Prostate gland (tissue), 2 donors: ENCODE measurements around the gene MAP10. TPM values are rescaled to one million over a fixed set of nuclear protein-coding genes. Genes with fewer than 3 reads are reported as not detected.
A peak's percentile ranks its signal among the peaks of the same experiment; 100 is the strongest.

Experiments used
- DNase-seq: peaks from one replicate; pipeline ENCODE4 v3.0.0-alpha.2; 2019; ENCODE audit warnings: low spot score
- H3K27ac ChIP-seq, 2 donors: fragments of 200-600 bp; sonication (generic); 2 replicates each; pipeline ENCODE4 v1.5.1; 2017 to 2019
- H3K27me3 ChIP-seq: fragments of 200-600 bp; sonication (generic); replicated peaks from 2 replicates; pipeline ENCODE4 v1.5.1; 2019; ENCODE audit not compliant: insufficient read depth
- H3K36me3 ChIP-seq, 2 donors: fragments of 200-600 bp; sonication (generic); 1 replicate in 1 of 2; 2 replicates in 1 of 2; pipeline versions ENCODE4 v1.5.1 to v1.8.1; 2017 to 2019
- H3K4me1 ChIP-seq: fragments of 200-600 bp; sonication (generic); replicated peaks from 2 replicates; pipeline ENCODE4 v1.5.1; 2019
- H3K4me3 ChIP-seq, 2 donors: fragments of 200-600 bp; sonication (generic); 2 replicates each; pipeline ENCODE4 v1.5.1; 2017 to 2019
- H3K9me3 ChIP-seq: fragments of 200-600 bp; sonication (generic); 2 replicates; pipeline ENCODE4 v1.5.1; 2017
- POLR2A ChIP-seq: fragments of 450-650 bp; IDR thresholded peaks from one replicate; pipeline ENCODE4 v1.6.1; 2016; ENCODE audit warnings: antibody characterized with exemption, mild to moderate bottlenecking
- POLR2AphosphoS5 ChIP-seq: sonication (generic); formaldehyde crosslinking; IDR thresholded peaks from one replicate; pipeline ENCODE4 v1.6.1; 2017; ENCODE audit warnings: antibody characterized with exemption
- WGBS: methylation state at CpG from one replicate; pipeline ENCODE4 v1.1.5; 2018; 5-methylcytosine and 5-hydroxymethylcytosine counted together
- intact Hi-C: fragments of 100-400 bp; cut with DNase I; formaldehyde crosslinking; loops from one replicate; pipeline ENCODE4 v1.14.2; 2022
- total RNA-seq, 2 donors: library from RNA; depleted of rRNA; stranded (reverse); fragments of >200 nt; gene quantifications; one replicate each; pipeline ENCODE4 v1.1.0, GENCODE V29; 2016
- TF ChIP-seq, protein P1 (sequence below), 4 experiments: fragments of 200-600 bp in 2 of 4; fragments of 450-650 bp in 2 of 4; sonication (generic) in 2 of 4; IDR thresholded peaks; 1 replicate in 3 of 4; 2 replicates in 1 of 4; pipeline ENCODE4 v1.5.1; 2016 to 2019; ENCODE audit warnings: antibody characterized with exemption in 4 of 4, mild to moderate bottlenecking in 2 of 4, moderate library complexity in 2 of 4

Gene MAP10
- total RNA-seq, 2 donors from 2014 or later, result 0.82 to 6.2 TPM

DNA sequence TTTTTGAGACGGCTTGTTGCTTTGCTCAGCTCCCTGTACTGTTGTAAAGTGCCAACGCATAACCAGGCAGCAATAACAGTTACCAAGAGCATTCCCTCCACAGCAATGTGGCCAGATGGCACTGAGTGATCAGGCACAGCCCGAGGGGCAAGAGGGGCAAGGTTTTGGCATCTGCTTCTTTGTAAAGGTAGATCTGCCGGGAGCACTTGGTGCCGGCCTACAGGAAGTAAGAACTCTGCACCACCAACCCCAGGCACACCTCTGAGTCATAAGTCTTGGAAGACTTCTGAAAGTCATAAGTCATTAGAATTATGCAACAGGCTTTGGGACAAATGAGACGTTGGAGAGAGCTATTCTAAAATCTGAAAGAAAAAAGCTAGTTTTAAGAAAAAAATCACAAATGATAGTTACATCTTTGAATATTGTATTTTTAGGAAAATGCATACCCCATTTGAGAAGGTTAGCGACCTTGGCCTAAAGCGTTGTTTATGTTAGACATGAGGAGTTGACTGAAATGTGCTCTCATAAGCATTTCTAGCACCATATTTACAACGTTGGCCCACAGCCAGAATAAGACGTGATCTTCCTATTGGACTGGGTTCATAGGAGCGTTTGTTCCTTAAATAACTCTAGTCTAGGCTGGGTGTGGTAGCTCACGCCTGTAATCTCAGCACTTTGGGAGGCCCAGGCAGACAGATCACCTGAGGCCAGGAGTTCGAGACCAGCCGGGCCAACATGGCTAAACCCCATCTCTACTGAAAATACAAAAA is 37.7 kb upstream of the MAP10 start:
- Histone ChIP-seq H3K9me3 (no peaks in the 10 kb centered on the region), H3K27ac (peak overlapping the region; percentile 59 to 77), H3K4me3 (no peak overlapping the region), H3K4me1 (no peaks in the 10 kb centered on the region), H3K27me3 (no peaks in the 10 kb centered on the region), H3K36me3 (no peaks in the 10 kb centered on the region)
- intact Hi-C loops, result loop anchor here (2.0 kb wide), 1 partner anchor 63 kb away; no protein-coding TSS in a partner anchor
- 40% methylated on average over 14 of the region's 14 CpGs for WGBS
- DNase-seq, result peak; percentile 74
- TF ChIP-seq, protein P1, sequence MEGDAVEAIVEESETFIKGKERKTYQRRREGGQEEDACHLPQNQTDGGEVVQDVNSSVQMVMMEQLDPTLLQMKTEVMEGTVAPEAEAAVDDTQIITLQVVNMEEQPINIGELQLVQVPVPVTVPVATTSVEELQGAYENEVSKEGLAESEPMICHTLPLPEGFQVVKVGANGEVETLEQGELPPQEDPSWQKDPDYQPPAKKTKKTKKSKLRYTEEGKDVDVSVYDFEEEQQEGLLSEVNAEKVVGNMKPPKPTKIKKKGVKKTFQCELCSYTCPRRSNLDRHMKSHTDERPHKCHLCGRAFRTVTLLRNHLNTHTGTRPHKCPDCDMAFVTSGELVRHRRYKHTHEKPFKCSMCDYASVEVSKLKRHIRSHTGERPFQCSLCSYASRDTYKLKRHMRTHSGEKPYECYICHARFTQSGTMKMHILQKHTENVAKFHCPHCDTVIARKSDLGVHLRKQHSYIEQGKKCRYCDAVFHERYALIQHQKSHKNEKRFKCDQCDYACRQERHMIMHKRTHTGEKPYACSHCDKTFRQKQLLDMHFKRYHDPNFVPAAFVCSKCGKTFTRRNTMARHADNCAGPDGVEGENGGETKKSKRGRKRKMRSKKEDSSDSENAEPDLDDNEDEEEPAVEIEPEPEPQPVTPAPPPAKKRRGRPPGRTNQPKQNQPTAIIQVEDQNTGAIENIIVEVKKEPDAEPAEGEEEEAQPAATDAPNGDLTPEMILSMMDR (IDR thresholded peaks at IDR 0.05), result no peak
- TF ChIP-seq POLR2A (no peak), POLR2AphosphoS5 (peak; percentile 74)

DNA sequence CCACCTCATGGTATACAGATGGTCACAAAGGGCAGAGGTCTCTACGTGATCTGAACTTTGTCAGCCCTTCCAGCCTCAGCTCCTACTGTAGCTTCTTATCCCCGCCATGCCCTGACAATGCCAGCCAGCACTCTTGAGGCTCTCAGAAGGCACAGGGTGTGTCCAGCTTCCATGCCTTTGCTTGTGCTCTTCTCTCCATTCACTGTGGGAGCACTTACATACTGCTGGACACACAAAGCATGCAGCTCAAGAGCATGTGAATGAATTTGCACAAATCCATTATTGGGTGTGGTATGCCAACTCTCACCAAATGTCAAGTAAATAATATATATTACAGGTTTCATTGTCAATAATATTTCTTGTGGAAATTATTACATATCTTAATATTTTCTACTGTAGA is 36.4 kb upstream of the MAP10 start:
- no peak overlapping the region for H3K27ac ChIP-seq
- H3K9me3 ChIP-seq, result no peaks in the 10 kb centered on the region
- no peaks in the 10 kb centered on the region for H3K36me3 ChIP-seq
- DNase-seq, result no peak
- no peak overlapping the region for H3K4me3 ChIP-seq
- WGBS, result 100% methylated on average over 2 of the region's 2 CpGs
- H3K4me1 ChIP-seq, result no peaks in the 10 kb centered on the region
- no peak for TF ChIP-seq POLR2A
- TF ChIP-seq, protein P1 (IDR thresholded peaks at IDR 0.05), result no peak
- TF ChIP-seq POLR2AphosphoS5, result no peak
- H3K27me3 ChIP-seq, result no peaks in the 10 kb centered on the region
- intact Hi-C loops, result no loop called here

DNA sequence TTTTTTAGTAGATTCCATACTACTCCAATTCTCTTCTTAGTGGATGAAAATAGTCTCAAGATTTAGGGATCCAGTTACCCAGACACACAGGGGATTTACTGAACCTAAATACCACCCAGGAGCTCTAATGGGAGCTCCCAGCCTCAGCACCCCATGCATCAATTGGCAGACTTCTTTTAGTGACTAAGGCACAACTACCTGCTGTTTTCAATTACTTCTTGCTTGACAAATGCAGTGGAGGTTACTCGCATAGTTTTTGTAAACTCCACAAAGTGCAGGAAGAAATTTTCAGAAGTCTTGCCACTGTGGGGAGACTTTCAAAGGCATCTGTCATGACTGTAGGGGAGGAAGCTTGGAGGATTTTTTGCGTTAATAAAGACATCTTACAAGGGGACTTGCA is 35.5 kb upstream of the MAP10 start:
- Histone ChIP-seq H3K36me3 (no peaks in the 10 kb centered on the region), H3K4me1 (no peaks in the 10 kb centered on the region), H3K27me3 (no peaks in the 10 kb centered on the region), H3K9me3 (no peaks in the 10 kb centered on the region), H3K4me3 (no peak overlapping the region), H3K27ac (no peak overlapping the region)
- 82% methylated on average over 2 of the region's 2 CpGs for WGBS
- intact Hi-C loops, result no loop called here
- DNase-seq, result no peak
- TF ChIP-seq POLR2A, result no peak
- TF ChIP-seq, protein P1 (IDR thresholded peaks at IDR 0.05), result no peak
- no peak for TF ChIP-seq POLR2AphosphoS5

DNA sequence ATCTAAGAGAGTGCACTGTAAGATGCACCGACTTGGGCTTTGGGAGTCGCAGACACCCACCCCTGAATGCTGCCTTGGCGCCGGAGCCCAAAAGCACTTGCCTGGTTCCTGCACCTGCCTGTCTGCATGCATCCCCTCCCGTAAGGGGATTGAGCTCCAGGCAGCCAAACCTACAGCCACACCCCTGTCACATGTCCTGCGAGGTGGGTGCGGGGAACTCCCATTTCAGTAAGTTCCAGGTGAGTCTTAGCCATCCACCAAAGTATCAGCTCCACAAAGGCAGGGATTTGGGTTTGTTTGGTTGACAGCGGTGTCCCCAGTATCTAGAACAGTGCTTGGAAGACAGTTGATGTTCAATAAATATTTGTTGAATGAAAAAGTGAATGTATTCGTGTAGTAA is 31.5 kb upstream of the MAP10 start:
- DNase-seq, result no peak
- H3K27me3 ChIP-seq, result no peaks in the 10 kb centered on the region
- WGBS, result 94% methylated on average over 9 of the region's 9 CpGs
- intact Hi-C loops, result no loop called here
- H3K4me3 ChIP-seq, result no peak overlapping the region
- no peak overlapping the region for H3K27ac ChIP-seq
- no peaks in the 10 kb centered on the region for H3K36me3 ChIP-seq
- TF ChIP-seq POLR2AphosphoS5 (no peak), POLR2A (no peak)
- TF ChIP-seq, protein P1 (IDR thresholded peaks at IDR 0.05), result no peak
- H3K9me3 ChIP-seq, result no peaks in the 10 kb centered on the region
- no peaks in the 10 kb centered on the region for H3K4me1 ChIP-seq

DNA sequence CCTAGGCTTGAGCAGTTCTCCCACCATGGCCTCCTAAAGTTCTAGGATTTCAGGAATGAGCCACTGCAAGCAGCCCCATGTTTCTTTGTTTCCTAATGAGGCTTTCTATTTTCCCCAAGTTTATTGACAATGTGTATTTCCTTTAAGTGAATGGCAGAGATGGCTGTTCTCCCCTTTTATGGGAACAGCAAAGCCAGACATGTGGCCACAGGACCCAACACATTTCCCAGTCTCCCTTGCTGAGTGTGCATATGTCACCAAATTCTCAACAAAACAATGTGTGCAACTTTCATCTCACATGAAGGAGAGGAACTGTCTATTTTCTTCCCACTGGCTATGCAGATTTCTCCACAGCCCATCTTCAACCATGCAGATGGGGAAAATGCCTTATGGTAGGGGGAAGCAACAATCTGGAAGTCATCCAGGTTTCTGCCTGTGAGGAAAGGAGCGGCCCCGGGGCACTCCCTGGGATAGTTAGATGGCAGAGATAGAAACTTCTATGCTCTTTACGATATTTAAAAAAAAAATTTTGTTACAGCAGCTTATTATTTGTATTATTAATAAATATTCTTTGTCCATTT is 28.6 kb upstream of the MAP10 start:
- WGBS, result 31% methylated on average over 3 of the region's 3 CpGs
- H3K4me1 ChIP-seq, result no peaks in the 10 kb centered on the region
- H3K4me3 ChIP-seq, result no peak overlapping the region
- intact Hi-C loops, result no loop called here
- H3K27ac ChIP-seq, result no peak overlapping the region
- TF ChIP-seq POLR2A (no peak), POLR2AphosphoS5 (no peak)
- TF ChIP-seq, protein P1 (IDR thresholded peaks at IDR 0.05), result no peak
- DNase-seq, result no peak
- no peaks in the 10 kb centered on the region for H3K9me3 ChIP-seq
- H3K36me3 ChIP-seq, result no peaks in the 10 kb centered on the region
- no peaks in the 10 kb centered on the region for H3K27me3 ChIP-seq
